ENCODE measurements around the gene AP4S1.

DNA sequence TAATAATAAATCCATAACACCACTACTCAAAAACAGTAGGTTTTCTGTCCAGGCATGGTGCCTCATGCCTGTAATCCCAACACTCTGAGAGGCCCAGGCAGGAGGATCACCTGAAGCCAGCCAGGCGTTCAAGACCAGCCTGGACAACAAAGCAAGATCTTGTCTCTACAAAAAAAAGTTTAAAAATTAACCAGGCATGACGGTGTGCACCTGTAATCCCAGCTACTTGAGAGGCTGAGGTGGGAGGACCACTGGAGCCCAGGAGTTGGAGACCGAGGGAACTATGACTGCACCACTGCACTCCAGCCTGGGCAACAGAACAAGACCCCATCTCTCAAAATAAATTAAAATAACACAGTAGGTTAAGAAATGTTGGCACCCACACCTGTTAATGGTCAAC is 44.5 kb upstream of the AP4S1 start:
- no peak for TF ChIP-seq CTCF (IDR thresholded peaks at IDR 0.05; ENCODE audit: control extremely low read depth in 1 of 3, insufficient read depth in 1 of 3, low read depth in 1 of 3, low read length in 3 of 3)
- TF ChIP-seq EZH2 (IDR thresholded peaks at IDR 0.05; ENCODE audit: low read depth, low read length, severe bottlenecking): no peak
